VCaP (cell line): Measurements from ENCODE around the gene NPIPB2.
"Not testable (repeated sequence)": the region's sequence is repeated elsewhere in the genome, so short reads cannot be mapped to it uniquely, and the experiment has no call there.

ENCODE experiments used
- H3K27ac ChIP-seq: fragments of 450-650 bp; 2 replicates; pipeline ENCODE4 v1.5.1; 2017
- TF ChIP-seq, protein P1 (sequence below): fragments of 450-650 bp; conservative IDR thresholded peaks from 2 replicates; pipeline ENCODE4 v1.5.1; 2017; ENCODE audit warnings: mild to moderate bottlenecking, moderate library complexity

The NPIPB2 gene

DNA sequence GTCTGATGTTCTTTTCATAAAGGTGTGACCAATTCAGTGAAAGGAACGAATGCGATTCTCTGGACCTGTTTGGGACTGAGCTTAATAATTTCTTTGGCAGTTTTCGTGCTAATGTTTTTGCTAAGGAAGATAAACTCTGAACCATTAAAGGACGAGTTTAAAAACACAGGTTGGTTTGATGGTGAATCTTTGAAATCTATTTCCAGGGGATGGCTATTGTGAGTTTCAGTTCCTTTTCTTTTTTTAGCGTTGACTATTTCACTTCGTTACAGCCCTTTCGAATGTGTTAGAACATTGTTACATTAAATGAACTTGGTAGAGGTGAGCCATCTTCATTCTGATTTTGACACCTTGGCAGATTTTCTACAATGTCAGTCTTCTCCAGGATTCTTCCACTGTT is 24.3 kb upstream of the NPIPB2 start:
- TF ChIP-seq, protein P1, sequence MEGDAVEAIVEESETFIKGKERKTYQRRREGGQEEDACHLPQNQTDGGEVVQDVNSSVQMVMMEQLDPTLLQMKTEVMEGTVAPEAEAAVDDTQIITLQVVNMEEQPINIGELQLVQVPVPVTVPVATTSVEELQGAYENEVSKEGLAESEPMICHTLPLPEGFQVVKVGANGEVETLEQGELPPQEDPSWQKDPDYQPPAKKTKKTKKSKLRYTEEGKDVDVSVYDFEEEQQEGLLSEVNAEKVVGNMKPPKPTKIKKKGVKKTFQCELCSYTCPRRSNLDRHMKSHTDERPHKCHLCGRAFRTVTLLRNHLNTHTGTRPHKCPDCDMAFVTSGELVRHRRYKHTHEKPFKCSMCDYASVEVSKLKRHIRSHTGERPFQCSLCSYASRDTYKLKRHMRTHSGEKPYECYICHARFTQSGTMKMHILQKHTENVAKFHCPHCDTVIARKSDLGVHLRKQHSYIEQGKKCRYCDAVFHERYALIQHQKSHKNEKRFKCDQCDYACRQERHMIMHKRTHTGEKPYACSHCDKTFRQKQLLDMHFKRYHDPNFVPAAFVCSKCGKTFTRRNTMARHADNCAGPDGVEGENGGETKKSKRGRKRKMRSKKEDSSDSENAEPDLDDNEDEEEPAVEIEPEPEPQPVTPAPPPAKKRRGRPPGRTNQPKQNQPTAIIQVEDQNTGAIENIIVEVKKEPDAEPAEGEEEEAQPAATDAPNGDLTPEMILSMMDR = no peak
- no peak overlapping the region for H3K27ac ChIP-seq

DNA sequence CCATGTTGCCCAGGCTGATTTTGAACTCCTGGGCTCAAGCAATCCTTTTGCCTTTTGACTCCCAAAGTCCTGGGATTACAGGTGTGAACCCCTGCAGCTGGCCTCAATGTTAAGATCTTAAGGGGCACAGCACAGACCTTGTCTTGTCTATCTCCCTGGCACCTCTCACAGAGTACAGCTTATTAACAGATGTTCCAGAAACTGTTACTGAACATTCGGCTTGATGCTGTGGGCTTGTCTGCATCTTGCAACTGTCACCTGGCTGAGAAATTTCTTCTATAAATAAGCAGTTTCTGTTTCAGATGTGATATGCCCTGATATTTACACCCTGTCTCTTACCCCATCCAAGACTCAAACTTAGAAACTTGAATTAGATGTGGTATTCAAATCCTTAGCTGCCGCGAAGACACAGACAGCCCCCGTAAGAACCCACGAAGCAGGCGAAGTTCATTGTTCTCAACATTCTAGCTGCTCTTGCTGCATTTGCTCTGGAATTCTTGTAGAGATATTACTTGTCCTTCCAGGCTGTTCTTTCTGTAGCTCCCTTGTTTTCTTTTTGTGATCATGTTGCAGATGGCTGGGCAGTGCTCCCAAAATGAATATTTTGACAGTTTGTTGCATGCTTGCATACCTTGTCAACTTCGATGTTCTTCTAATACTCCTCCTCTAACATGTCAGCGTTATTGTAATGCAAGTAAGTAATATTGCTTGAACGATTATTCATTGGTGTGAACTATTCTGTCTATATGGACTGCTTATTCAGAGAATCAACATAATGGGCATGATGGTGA is 23.1 kb upstream of the NPIPB2 start, which contains the start of gene TNFRSF17:
TNFRSF17 (plus strand) TSS at position 450 of the 791 bp plus-strand sequence; CDS start at position 565, 115 bp downstream.
- TF ChIP-seq, protein P1 = no peak
- no peak within 1 kb of the TSS for H3K27ac ChIP-seq

DNA sequence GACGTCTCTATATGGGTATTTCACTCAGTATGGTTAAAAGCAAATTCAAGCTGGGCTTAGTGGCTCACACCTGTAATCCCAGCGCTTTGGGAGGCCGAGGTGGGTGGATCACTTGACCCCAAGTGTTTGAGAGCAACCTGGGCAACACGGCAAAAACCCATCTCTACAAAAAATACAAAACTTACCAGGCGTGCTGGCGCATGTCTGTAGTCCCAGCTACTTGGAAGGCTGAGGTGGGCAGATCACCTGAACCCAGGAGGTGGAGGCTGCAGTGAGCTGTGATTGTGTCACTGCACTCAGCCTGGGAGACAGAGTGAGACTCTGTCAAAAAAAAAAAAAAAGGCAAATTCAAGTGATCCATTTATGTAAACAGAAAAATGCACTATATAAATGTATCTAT is 21.9 kb upstream of the NPIPB2 start:
- TF ChIP-seq, protein P1 = no peak
- no peak overlapping the region for H3K27ac ChIP-seq

DNA sequence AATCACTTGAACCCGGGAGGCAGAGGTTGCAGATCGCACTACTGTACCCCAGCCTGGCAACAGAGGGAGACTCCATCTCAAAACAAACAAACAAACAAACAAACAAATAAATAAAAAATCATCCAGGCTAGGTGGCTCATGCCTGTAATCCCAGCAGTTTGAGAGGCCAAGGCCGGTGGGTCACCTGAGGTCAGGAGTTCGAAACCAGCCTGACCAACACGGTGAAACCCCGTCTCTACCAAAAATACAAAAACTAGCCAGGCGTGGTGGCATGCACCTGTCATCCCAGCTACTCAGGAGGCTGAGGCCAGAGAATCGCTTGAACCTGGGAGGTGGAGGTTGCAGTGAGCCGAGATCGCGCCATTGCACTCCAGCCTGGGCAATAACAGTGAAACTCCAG is 21.1 kb upstream of the NPIPB2 start:
- not testable (repeated sequence) for H3K27ac ChIP-seq

DNA sequence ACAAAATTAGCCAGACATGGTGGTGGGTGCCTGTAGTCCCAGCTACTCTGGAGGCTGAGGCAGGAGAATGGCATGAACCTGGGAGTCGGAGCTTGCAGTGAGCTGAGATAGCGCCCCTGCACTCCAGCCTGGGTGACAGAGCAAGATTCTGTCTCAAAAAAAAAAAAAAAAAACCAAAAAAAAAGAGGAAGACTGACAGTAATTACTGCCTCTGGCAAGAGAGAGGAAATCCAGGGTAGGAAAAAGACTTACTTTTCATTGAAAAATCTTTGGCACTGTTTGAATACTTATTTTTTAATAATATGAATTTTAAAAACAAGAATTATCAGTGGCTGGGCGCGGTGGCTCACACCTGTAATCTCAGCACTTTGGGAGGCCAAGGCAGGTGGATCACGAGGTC is 20.6 kb upstream of the NPIPB2 start:
- H3K27ac ChIP-seq = not testable (repeated sequence)

DNA sequence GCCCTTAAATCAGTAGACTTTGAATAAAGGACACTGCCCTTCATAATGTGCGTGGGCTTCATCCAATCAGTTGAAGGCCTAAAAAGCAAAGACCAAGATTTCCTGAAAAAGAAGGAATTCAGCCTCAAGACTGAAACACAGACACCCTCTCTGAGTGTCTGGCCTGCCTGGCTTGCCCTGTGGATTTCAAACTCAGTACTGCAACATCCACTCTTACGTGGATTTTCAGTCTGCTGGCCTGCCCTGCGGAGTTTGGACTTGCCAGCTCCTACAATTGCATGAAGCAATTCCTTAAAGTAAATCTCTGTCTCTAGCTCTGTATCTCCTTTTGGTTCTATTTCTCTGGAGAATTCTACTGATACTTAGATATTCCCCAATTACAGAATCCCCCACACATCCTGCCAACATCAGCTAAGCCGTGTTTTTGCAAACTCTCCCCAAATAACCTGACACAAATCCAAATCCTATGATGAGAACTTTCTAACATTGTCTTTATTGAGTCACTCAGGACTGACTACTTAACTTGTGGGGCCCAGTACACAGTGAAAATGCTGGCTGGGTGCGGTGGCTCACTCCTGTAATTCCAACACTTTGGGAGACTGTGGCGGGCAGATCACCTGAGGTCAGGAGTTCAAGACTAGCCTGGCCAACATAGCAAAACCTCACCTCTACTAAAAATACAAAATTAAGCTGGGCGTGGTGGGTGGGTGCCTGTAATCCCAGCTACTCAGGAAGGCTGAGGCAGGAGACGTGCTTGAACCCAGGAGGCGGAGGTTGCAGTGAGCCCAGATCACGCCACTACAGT is 15.9 kb upstream of the NPIPB2 start:
- TF ChIP-seq, protein P1 = no peak
- no peak overlapping the region for H3K27ac ChIP-seq

DNA sequence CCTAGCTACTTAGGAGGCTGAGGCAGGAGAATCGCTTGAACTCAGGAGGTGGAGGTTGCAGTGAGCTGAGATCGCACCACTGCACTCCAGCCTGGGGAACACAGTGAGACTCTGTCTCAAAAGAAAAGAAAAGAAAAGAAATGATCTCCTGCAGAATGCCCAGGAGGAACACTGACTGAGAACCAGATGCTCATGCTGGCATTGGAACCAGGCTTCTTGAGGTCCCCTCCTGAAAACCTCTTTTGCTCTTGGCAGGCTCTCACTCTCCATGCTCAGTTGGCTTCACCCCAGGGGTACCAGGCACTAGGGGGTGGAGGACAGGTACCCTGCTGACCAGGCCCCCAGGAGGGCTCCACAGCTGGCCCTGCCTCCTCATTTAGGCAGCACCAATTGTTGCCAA is 14.7 kb upstream of the NPIPB2 start:
- TF ChIP-seq, protein P1 = no peak
- H3K27ac ChIP-seq = no peak overlapping the region

DNA sequence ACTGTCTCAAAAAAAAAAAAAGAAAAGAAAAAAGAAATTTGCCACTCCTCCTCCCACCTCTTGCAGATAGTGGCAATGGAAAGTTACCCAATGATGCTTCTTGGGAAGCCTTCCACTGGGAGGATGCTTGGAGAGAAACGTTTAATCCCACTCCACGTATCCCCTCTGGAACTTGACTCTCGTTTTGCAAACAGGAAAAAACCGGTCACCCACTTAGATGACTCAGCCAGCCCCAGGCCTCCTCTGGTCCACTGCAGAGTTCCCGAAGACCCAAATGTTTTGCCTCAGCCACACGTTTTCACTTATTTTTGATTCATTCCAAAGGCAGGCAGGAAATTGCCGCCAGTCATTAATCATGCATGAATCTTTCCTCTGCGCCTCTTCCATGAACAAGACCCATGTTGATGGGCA is 13.9 kb upstream of the NPIPB2 start:
- TF ChIP-seq, protein P1 = no peak
- H3K27ac ChIP-seq = no peak overlapping the region

DNA sequence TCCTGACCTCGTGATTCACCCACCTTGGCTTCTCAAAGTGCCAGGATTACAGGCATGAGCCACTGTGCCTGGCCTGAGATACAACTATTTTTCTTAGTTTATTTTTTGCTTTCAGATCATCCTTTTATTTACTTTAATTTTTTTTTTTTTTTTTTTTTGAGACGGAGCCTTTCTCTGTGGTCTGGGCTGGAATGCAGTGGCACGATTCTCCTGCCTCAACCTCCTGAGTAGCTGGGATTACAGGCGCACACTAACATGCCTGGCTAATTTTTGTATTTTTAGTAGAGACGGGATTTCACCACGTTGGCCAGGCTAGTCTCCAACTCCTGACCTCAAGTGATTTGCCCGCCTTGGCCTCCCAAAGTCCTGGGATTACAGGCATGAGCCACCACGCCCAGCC is 11.7 kb upstream of the NPIPB2 start:
- not testable (repeated sequence) for H3K27ac ChIP-seq
